AG20443 (cell line): ENCODE measurements around the gene CARD19.
"Not testable (repeated sequence)": the region's sequence is repeated elsewhere in the genome, so short reads cannot be mapped to it uniquely, and the experiment has no call there.

Source experiments
- DNase-seq: peaks from one replicate; pipeline ENCODE4 v3.0.0; 2012; ENCODE audit warnings: low spot score, mixed read lengths

Gene CARD19

GRCh38 chr9:93088656-93089015 lies 7.4 kb upstream of the CARD19 start:
- no peak for DNase-seq

GRCh38 chr9:93089024-93089423 lies 7.0 kb upstream of the CARD19 start:
- DNase-seq: no peak

GRCh38 chr9:93089481-93089991 lies 6.5 kb upstream of the CARD19 start:
- no peak for DNase-seq

- no peak for DNase-seq
These were observed 5.8 kb upstream of the CARD19 start for GRCh38 chr9:93090091-93090655.

- DNase-seq: no peak
These were observed 5.0 kb upstream of the CARD19 start for GRCh38 chr9:93091056-93091452.

- no peak for DNase-seq
These were observed 4.5 kb upstream of the CARD19 start for GRCh38 chr9:93091453-93092081.

GRCh38 chr9:93092251-93092991 lies 3.6 kb upstream of the CARD19 start:
- DNase-seq: no peak

- DNase-seq: no peak
These were observed 2.7 kb upstream of the CARD19 start for GRCh38 chr9:93093127-93093876.

- no peak for DNase-seq
These were observed 1.9 kb upstream of the CARD19 start for GRCh38 chr9:93093877-93094657.

GRCh38 chr9:93094658-93095204 lies 1.3 kb upstream of the CARD19 start:
- DNase-seq: no peak

- DNase-seq: peak; percentile 98
These were observed 549 bp upstream of the CARD19 start for GRCh38 chr9:93095205-93096130.

GRCh38 chr9:93096811-93097382 lies 880 bp downstream of the CARD19 start:
- DNase-seq: no peak

- no peak for DNase-seq
These were observed 1.6 kb downstream of the CARD19 start for GRCh38 chr9:93097511-93098201.

GRCh38 chr9:93098236-93098946 lies 2.4 kb downstream of the CARD19 start:
- DNase-seq: peak; percentile 94

- DNase-seq: no peak
These were observed 3.7 kb downstream of the CARD19 start for GRCh38 chr9:93099551-93100275.

GRCh38 chr9:93100276-93100636 lies 4.2 kb downstream of the CARD19 start:
- DNase-seq: no peak

GRCh38 chr9:93101086-93101485 lies 5.1 kb downstream of the CARD19 start:
- DNase-seq: not testable (repeated sequence)

- DNase-seq: no peak
These were observed 9.6 kb downstream of the CARD19 start for GRCh38 chr9:93105620-93106019.
